Medulla oblongata (tissue), 1 donor: ENCODE measurements around the gene P2RY1.

Source experiments
- DNase-seq: peaks from one replicate; pipeline ENCODE4 v3.0.0-alpha.2; 2015; ENCODE audit errors: extremely low spot score

Gene P2RY1

DNA sequence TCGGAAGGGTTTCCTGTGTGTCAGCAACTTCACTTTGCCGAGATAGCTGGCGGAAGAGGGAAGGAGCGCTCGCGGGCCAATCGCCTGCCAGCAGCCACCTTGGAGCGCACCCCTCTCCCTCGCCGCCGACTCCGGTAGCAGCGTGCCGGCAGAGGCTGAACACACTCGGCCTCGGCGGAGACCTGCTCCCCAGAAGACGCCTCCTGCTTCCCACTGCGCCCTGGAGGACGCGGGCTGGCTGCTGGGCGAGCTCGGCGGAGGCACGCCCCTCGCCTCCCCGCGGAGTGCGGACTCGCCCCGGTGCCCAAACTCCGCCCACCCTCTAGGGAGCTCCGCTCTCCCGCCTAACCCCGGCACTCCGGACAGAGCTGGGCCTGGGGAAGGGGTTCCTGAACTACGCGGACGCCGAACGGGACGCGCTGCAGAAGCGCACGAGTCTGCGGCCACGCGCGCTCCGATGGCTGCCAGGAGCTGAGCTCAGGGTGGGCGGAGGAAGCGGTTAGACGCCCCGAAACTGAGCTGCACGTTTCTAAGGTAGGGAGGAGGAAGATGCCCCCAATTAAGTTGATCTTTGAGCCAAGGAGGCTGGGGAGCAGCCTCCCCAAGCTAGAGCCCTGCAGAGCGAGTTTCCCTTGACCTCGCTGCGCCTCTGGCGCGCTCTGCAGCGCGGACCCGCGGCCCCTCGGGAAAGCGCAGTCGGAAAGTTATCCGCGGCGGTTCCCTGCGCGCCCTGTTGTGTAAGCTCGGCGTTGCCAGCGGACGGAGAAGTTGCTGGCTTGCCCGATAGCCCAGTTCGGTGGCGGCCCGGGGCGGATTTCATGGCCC lies at the start of gene P2RY1:
Gene P2RY1, plus strand, starts transcription at position 356 of the 825 bp plus-strand sequence. CDS start 652 bp downstream, outside the sequence.
- peak; percentile 39 for DNase-seq

DNA sequence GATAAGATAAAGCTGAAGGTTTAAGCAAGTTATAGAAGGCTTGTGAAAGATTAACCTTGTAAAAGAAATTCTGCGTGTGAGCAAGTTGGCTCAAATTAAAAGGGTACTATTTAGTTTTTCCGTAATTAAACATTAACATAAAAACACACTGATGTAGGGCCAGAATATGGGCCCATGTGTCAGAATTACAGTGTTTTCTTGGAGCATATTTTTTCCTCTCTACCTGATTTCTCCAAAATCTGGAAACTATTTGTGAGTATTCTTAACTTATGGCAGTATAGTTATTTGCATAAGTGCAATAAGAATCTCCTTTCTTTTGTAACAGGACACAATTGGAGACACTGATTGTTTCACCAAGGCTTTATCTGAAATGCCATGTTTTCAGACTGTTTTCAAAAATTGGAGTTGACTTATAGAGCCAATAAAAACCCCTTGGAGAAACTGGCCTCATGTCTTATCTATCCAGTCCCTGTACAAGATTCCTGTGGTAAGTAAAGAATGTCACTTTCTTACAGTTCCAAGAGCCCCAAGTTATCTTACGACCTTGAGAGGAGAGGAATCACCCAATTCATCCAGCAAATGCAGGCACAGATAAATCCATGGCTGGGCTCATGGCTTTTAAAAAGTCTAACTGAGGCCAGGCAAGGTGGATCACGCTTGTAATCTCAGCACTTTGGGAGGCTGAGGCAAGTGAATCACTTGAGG lies 47.8 kb upstream of the P2RY1 start:
- no peak for DNase-seq

DNA sequence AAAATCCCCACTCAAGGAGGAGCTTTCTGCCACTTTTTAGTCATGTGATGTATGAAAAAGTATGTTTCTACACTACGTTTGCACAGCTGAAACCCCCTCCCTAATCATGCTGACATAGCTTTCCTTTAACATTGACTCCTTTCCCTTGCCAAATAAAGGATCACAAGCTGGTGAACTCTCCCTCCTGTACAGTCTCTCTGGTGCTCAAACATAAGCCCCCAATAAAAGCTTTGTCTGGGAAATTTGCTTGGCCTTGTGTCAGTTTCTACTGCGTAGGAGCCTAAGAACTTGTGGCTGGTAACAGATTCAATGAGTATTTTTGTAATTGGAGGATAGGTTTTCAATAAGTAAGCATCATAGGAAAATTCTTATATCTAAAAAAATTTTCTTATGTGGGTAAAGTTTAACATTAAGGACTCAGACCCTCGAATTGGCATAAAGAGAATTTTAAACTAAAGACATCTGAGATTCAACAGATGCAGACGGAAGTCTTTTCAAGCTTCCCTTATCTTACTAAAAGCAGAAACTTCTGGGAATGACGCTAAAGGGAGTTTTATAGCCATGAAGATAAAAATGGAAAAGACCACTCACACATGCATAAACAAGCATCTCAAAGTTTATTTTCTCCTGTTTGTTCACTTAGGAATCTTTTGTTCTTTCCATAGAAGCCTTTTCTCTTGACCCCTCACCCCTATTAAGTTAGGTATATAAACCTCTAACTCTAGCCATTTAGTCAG lies 44.1 kb upstream of the P2RY1 start:
- DNase-seq: no peak

DNA sequence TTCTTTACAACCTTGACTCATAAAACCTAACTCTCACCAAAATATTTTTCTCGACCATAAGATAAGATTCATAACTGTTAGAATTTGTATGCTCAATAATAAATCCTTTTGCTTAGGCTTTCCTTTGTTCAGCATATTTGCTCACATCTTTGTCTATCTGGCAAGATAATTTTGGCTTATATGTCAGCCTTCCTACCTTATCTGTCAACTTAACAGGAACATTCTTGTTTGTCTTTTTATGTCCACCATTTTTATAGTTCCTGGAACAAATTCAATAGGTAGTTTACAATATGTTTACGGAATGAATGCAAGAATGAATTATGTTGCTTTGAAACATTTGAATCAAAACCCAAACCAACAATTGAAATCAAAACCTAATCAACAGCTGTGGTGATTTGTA lies 41.0 kb upstream of the P2RY1 start:
- no peak for DNase-seq

DNA sequence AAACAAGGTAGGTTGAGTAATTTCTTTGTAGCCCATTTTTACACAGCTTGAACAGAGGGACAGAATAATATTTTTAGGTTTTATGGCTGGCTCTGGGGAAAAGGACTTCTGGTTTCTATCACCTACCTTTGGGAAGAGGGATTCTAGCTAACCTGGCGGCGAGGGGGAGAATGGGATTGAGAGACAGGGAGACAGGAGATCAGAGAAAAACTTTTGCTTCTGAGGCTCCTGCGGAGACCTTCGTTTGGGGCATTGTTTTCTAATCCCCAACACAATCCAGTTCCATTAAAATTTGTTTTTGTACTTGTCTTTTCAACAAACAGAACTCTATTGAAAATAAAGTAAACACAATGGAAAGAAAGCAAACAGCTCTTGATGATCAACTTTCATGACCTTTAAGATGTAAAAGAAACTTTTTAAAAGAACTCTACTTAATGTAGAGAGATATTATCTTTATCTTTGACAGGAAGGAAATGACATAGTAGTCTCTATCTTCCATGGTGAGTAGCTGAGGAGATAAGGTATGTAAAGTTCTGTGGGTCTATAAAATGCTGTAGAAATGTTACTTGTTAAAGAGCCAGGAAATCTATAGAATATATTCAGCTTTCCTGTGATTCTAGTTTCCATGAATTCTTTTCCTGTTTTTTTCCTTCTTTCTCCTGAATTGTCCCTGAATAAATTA lies 37.0 kb upstream of the P2RY1 start:
- DNase-seq: no peak

GRCh38 chr3:152811974-152812760 lies 22.8 kb upstream of the P2RY1 start:
- peak; percentile 4 for DNase-seq

DNA sequence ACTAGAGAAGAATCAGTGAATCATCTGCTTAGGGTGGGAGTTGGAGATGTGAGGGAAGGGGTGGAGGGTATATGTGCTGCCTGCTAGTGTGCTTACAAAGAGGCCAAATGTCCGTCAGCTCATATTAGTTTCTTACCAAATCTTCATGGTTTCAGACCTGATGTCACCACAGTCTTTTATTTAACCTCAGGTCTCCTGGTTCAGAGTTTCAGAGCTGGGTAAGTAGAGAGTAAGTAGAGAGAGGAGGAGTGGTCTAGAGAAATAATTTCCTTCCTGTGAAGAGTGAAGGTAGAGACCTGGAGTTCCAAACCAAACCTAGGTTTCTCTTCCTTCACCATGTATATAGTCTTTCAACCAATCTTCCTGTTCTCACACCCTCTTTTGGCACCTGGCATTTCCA lies 17.5 kb upstream of the P2RY1 start:
- DNase-seq: no peak

GRCh38 chr3:152818027-152818426 lies 16.9 kb upstream of the P2RY1 start:
- no peak for DNase-seq

DNA sequence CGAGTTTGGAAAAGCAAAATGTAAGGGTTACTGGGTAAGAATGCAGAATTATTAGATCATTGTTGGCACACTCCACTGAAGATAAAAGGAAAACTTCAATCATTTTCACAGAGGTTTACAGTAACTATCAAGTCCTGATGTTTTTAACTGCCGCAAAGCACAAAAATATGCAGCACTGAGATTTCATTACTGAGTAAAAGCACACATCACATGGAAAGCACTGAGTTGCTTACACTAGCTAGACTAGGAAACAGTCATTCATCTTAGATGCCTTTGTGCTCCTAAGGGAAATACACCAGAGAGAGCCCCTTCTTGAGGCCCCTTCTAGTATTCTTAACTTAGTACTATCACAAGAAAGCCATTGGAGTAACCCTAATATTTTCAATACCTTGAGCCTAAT lies 11.8 kb upstream of the P2RY1 start:
- DNase-seq: no peak

GRCh38 chr3:152823781-152824180 lies 11.2 kb upstream of the P2RY1 start:
- no peak for DNase-seq

- DNase-seq: no peak
Observed at GRCh38 chr3:152825566-152825965, 9.4 kb upstream of the P2RY1 start.

- no peak for DNase-seq
Observed at GRCh38 chr3:152826476-152826875, 8.5 kb upstream of the P2RY1 start.

DNA sequence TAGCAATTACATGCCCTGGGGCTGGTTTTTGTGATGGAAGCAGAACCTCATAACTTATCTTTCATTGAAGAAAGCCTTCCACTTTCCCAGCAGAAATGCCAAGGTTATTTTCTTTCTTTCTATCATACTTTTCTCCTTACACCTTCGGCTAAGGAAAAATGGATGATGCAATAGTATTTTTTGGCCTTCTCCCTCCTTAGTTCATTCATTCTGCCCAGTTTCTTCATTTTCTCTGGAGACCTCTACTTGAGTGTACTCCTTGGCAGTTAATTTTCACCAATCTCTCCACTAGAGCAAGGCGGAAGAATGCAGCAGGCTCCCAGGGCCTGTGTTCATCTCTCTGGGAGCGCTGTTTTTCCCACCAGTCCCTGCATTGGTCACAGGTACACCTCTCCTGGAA lies 7.6 kb upstream of the P2RY1 start:
- no peak for DNase-seq

DNA sequence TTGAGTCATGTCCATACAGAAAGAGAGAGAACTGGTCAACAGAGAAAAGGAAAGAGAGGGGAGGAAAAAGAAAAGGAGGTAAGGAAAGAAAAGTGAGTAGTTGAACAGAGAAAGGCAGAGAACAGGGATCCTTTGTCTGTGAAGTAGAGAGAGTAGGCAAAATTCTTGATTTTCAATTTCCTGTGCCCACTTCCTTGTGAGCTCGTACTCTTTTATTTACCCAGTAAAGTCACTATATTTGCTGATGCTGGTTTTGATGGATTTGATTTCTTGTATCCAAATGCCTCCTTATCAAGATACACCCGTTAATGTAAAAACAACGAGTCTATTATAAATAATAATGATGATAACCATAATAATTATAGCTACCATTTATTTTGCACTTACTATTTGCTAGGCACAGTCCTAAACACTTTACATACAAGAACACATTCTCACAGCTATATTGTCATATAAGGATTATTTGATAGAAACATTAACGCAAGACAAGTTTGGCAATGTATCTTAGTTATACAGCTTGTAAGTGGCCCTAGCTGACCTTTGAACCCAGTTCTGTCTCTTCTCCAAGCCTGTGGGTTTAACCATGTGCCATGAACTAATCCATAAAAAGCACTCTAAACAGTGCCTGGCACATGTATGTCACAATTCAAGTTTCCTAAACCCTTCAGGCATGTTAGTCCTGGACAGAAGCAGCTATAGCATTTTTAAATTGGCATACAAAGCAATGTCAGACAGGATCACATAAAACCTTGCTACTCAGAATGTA lies 6.7 kb upstream of the P2RY1 start:
- no peak for DNase-seq

DNA sequence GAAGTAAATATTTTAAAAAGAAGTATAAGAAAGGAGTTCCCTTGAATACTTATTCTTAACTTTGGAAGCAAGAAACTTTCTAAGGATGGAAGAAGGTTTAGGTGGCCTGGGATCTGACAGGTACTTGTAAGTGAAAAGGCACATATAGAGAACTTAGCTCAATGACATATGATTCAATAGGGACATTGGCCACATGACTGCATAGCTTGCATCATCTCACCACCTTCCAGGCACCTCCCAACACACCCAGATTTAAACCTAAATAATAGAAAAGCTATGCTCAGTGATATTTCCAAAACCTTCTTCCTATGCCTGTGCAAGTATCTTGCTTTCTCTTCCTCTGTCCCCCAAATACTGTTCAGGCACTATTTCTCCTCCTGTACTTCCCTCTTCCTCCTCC lies 4.7 kb upstream of the P2RY1 start:
- DNase-seq: no peak

GRCh38 chr3:152832046-152832445 lies 2.9 kb upstream of the P2RY1 start:
- no peak for DNase-seq

DNA sequence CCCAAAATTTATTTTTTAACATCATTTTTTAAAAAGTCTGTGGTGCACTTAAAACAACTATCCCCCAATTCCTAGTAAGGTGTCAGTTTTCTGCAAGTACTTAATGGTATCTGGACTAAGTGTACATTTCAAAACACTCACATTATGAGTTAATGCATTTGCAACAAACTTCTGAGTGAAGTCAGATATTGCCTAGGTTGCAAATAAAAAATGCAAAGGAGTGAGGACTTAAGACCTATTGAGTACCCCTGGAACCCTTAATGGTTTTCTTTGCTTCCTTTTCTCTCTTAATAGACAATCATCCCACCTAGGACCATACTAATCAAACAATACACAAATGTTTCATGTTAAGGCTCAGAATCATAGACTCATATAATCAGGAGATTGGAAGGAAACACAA lies 1.8 kb upstream of the P2RY1 start:
- no peak for DNase-seq

DNA sequence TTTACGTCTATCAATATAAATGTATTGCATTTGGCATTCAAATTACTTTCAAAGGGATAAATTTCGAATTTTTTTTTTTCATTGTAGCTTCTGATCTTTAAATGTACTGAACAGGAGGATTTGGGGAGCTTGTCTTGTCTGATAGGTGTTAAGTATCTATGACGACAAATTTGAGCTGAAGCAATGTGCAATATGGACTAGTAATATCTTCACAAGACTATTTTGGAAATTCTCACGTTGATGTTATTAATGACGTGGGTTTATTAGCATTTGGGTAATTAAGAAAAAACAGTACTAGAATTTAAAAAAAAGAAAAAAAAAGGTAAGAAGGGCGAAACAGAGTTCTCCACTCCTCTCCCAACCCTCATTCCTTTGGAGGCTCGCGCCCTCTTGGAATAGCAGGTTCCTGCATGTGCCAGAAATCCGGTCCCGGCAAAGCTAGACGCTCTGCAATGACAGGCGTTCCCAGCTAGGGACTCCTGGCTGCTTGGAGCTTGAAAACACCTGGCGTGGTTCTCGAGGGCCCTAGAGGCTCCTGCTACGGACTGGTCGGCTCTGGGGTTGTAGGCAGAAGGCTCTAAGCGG lies 648 bp upstream of the P2RY1 start:
- DNase-seq: peak; percentile 52

GRCh38 chr3:152835601-152836102 lies 721 bp downstream of the P2RY1 start:
- DNase-seq: no peak

DNA sequence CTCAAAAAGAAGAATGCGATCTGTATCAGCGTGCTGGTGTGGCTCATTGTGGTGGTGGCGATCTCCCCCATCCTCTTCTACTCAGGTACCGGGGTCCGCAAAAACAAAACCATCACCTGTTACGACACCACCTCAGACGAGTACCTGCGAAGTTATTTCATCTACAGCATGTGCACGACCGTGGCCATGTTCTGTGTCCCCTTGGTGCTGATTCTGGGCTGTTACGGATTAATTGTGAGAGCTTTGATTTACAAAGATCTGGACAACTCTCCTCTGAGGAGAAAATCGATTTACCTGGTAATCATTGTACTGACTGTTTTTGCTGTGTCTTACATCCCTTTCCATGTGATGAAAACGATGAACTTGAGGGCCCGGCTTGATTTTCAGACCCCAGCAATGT lies 1.3 kb downstream of the P2RY1 start:
- no peak for DNase-seq
